GM19025 (cell line): Measurements from ENCODE around the gene ADGRA1.
"Not testable (repeated sequence)": the region's sequence is repeated elsewhere in the genome, so short reads cannot be mapped to it uniquely, and the experiment has no call there.

ENCODE experiments used
- ATAC-seq: cut with Tn5 transposase; IDR thresholded peaks from one replicate; pipeline ENCODE4 v1.9.1; 2021; ENCODE audit warnings: mild to moderate bottlenecking, low read depth, moderate library complexity; ENCODE audit not compliant: unreplicated experiment

Gene ADGRA1

GRCh38 chr10:133140417-133141143 lies 52.9 kb downstream of the ADGRA1 start:
- no peak for ATAC-seq

GRCh38 chr10:133141144-133141957 lies 53.6 kb downstream of the ADGRA1 start:
- ATAC-seq: no peak

- ATAC-seq: no peak
These were observed 54.2 kb downstream of the ADGRA1 start for GRCh38 chr10:133141958-133142340.

GRCh38 chr10:133142523-133143199 lies 54.9 kb downstream of the ADGRA1 start:
- ATAC-seq: no peak

- no peak for ATAC-seq
These were observed 55.4 kb downstream of the ADGRA1 start for GRCh38 chr10:133143200-133143533.

GRCh38 chr10:133143546-133143945 lies 55.8 kb downstream of the ADGRA1 start:
- no peak for ATAC-seq

GRCh38 chr10:133144771-133145170 lies 57.0 kb downstream of the ADGRA1 start:
- ATAC-seq: no peak

- ATAC-seq: no peak
These were observed 62.5 kb downstream of the ADGRA1 start for GRCh38 chr10:133150226-133150625.

- no peak for ATAC-seq
These were observed 62.9 kb downstream of the ADGRA1 start for GRCh38 chr10:133150656-133151055.

GRCh38 chr10:133151071-133151470 lies 63.3 kb downstream of the ADGRA1 start:
- not testable (repeated sequence) for ATAC-seq

- no peak for ATAC-seq
These were observed 63.8 kb downstream of the ADGRA1 start for GRCh38 chr10:133151543-133151972.

- no peak for ATAC-seq
These were observed 66.7 kb downstream of the ADGRA1 start for GRCh38 chr10:133154411-133154810.

GRCh38 chr10:133154996-133155778 lies 67.5 kb downstream of the ADGRA1 start:
- ATAC-seq: no peak

GRCh38 chr10:133156674-133157579 lies 69.2 kb downstream of the ADGRA1 start:
- ATAC-seq: no peak

GRCh38 chr10:133157662-133158436 lies 70.1 kb downstream of the ADGRA1 start:
- ATAC-seq: no peak

GRCh38 chr10:133158437-133158755 lies 70.7 kb downstream of the ADGRA1 start:
- no peak for ATAC-seq

GRCh38 chr10:133158756-133159610 lies 71.3 kb downstream of the ADGRA1 start:
- ATAC-seq: no peak

- no peak for ATAC-seq
These were observed 71.9 kb downstream of the ADGRA1 start for GRCh38 chr10:133159611-133159949.
